Measurements from ENCODE around the gene CLNS1A. TPM values are rescaled to one million over a fixed set of nuclear protein-coding genes. Genes with fewer than 3 reads are reported as not detected.

The CLNS1A gene
- total RNA-seq, 2 donors from 2014 or later, result 37.8 to 99.0 TPM

Small RNA genes lying within 50 kb of the gene (small RNA-seq; reads per million reads assigned to genes)
- gene RNU7-59P, result 0 reads per million in 2 donors

Other genes with a start within 250 kb of the CLNS1A start
- gene PAK1, start 163.7 kb downstream of the CLNS1A start, total RNA-seq, result 10 to 100 TPM; 39.6 to 61.7 TPM
- gene AQP11, start 47.8 kb downstream of the CLNS1A start, total RNA-seq, result 10 to 100 TPM in 1 of 2 donors, 1 to 10 TPM in 1; 6.9 to 16.6 TPM
- 10 to 100 TPM; 25.5 to 46.2 TPM for gene RSF1, start 182.9 kb upstream of the CLNS1A start, total RNA-seq
- 10 to 100 TPM; 27.0 to 27.5 TPM for gene AAMDC, start 183.3 kb upstream of the CLNS1A start, total RNA-seq